GM18511 (cell line): Measurements from ENCODE around the gene TAF10.

Source experiments
- ATAC-seq: cut with Tn5 transposase; IDR thresholded peaks from one replicate; pipeline ENCODE4 v1.9.1; 2021; ENCODE audit warnings: mild to moderate bottlenecking, moderate library complexity; ENCODE audit not compliant: unreplicated experiment

The TAF10 gene

DNA sequence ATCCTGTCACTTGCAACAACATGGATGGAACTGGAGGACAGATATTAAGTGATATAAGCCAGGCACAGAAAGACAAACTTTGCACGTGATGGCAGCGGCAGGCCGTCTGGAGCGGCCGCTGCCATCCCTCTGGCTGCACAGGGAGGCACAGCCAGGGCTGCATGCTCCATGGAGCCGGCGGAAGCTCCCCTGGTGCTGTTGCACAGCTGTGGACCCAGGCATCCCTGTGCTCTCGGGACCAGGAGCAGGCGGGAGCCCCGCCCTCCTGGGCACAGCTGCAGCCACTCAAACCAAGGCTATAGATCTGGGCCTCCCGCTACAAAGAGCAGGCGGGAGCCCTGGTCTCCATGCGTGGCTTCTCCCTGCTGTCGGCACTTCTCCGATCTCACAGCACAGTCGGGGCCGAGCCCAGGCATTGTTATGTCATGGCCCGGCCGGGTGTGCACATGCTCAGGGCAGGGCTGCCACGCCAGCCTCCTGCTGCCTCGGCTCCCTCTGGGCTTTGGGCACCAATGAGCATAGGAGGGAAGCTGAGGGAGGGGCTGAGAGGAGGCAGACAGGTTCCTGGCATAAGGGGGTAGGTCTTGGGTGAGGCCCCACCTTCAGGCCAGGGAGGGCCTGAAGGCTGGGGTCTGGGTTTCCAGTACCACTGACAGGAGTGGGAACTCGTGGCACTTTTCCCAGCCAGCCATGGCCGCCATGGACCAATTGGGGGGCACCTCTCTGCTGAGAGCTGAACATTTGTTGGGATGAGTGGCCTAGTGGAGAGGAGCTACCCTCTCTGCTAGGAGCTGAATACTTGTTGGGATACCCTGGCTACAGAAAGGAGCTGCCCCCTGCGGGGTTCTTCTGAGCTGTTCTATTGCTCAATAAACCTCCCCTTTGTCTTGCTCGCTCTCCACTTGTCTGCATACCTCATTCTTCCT, 25.3 kb downstream of the TAF10 start:
- no peak for ATAC-seq

DNA sequence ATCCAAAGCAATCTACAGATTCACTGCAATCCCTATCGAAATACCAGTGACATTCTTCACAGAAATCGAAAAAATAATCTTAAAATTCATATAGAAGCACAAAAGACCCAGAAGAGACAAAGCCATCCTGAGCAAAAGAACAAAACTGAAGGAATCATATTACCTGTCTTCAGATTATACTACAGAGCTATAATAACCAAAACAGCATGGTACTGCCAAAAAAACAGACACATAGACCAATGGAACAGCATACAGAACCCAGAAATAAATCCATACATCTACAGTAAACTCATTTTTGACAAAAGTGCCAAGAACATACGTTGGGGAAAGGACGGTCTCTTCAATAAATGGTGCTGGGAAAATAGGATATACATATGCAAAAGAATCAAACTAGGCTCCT, 27.5 kb downstream of the TAF10 start:
- no peak for ATAC-seq

DNA sequence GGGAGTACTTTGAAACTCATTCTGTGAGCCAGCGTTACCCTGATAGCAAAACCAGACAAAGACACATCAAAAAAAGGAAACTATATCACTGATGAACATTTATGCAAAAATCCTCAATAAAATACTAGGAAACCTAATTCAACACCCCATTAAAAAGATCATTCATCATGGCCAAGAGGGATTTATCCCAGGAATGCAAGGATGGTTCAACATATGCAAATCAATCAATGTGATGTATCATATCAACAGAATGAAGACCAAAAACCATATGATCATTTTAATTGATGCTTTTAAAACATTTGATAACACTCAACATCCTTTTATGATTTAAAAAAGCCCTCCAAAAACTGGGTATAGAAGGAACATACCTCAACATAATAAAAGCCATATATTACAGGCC, 28.4 kb downstream of the TAF10 start:
- no peak for ATAC-seq

DNA sequence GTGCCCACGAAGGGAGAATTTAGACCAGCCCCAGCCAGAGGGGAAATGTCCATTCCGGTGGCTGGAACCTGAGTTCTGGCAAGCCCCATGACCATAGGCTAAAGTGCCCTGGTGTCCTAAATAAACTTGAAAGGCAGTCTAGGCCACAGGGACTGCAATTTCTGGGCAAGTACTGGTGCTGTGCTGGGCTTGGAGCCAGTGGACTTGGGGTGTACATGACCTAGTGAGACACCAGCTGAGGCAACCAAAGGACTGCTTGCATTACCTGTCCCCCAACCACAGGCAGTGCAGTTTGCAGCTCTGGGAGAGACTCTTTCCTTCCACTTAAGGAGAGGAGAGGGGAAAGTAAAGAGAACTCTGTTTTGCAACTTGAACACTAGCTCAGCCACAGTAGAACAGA, 32.3 kb downstream of the TAF10 start:
- ATAC-seq = no peak

DNA sequence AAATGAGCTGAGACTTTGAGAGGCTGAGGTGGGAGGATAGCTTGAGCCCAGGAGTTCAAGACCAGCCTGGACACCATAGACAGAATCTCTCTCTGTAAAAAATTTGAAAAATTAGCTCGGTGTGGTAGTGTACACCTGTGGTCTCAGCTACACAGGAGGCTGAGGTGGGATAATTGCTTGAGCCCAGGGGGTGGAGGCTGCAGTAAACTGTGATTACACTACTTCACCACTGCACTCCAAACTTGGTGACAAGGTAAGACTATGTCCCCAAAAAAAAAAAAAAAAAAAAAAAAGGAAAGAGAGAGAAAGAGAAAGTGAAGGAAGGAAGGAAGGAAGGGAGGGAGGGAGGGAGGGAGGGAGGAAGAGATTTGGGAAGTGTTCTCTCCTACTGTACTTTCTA, 33.9 kb downstream of the TAF10 start:
- ATAC-seq = no peak

DNA sequence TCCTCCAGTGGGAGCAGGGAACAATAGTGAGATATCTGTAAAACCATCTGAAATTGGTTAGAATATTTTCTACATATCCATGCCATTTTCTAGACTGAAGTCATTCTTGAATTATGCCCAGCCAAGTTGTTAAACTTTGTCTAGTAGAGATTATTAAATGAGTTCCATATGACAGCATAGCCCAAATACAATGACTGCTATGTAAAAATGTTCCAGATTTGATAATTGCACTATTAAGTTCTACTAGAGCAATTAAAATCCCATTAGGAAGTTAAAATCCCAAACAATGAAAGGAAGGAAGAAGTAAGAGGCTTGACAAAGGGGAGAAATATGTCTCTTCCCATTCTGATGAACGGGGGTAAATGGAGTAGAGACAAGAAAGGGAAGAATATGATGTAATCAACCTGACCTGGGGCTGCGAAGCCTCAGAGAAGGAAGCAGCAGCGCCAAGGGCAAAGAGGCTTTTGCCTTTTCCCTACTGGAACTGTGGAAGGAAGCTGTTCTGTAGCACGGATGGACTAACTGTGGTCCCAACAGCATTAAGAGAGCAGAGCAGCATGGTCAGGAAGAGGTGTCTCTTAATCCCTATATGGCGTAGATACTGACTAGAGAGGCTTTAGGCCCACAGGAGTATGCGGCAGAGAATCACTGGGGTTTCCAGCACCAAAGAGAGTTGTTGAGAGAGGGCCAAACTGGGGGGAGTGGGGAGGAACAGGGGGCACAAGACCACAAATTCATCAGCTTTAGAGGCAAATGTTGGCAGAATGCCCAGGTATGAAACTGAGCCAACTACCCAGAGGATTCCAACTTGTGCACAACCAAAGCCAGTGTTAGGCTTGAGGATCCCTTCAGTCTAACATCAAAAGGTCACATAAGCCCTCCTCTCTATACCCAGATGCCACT, 35.3 kb downstream of the TAF10 start:
- no peak for ATAC-seq

DNA sequence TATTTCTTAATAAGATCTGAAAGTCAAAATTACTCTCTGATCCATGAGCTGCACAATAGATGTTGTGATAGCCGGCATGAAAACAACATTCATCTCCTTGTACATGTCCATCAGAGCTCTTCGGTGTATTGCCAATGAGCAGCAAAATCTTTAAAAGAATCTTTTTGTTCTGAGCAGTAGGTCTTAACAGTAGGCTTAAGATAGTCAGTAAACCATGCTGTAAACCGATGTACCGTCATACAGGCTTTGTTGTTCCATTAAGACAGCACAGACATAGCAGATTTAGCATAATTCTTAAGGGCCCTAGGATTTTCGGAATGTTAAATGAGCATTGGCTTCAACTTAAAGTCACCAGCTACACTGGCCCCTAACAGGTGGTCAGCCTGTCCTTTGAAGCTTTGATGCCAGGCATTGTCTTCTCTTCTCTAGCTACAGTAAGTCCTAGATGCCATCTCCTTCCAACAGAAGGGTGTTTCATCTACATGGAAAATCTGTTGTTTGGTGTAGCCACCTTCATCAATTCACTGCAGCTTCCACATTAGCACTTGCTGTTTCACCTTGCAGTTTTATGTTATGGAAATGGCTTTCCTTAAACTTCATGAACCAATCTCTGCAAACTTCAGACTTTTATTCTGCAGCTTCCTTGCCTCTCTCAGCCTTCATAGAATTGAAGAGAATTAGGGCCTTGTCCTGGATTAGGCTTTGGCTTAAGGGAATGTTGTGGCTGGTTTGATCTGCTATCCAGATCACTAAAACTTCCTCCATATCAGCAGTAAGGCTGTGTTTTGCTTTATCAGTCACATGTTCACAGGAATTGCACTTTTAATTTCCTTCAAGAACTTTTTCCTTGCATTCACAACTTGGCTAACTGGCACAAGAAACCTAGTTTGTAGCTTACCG, 37.0 kb downstream of the TAF10 start:
- no peak for ATAC-seq

DNA sequence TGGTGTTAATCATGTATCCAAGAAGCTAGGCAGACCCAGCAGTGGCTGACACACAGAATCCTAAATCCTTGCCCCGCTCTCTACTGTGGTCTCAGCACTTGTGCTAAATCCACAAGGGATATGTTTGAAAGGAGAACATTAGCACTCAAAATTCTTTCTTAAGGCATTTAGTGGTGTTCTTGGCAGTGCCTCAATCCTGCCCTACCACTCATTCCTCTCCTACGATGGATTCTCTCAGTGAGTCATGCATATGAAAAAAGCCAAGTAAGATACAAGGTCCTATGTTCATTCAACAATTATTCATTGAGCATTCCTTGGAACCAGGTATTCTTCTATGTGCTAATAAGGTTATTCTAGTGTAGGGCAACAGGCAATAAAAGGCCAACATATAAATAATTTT, 39.8 kb downstream of the TAF10 start:
- no peak for ATAC-seq

DNA sequence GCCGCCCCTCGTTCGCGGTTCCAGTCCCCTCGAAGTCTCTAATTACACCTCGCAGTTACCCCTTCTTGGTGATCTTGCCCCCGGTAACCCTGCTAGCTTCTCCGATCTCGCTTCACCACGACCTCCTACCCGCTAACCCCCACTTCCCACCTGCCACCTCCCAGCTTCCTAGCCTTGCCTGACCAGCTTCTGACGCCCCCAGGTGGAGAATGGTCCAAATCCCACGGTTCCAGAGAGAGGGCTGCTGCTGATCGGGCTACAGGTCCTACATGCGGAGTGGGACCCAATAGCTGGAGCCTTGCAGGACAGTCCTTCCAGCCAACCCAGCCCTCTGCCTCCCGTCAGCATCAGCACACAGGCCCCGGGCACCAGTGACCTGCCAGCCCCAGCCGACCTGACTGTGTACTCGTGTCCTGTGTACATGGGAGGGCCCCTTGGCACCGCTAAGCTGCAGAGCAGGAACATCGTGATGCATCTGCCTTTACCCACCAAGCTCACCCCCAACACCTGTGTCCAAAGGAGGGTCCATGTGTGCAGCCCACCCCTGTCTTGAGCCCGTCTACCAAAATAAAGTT, 40.5 kb downstream of the TAF10 start:
- no peak for ATAC-seq

DNA sequence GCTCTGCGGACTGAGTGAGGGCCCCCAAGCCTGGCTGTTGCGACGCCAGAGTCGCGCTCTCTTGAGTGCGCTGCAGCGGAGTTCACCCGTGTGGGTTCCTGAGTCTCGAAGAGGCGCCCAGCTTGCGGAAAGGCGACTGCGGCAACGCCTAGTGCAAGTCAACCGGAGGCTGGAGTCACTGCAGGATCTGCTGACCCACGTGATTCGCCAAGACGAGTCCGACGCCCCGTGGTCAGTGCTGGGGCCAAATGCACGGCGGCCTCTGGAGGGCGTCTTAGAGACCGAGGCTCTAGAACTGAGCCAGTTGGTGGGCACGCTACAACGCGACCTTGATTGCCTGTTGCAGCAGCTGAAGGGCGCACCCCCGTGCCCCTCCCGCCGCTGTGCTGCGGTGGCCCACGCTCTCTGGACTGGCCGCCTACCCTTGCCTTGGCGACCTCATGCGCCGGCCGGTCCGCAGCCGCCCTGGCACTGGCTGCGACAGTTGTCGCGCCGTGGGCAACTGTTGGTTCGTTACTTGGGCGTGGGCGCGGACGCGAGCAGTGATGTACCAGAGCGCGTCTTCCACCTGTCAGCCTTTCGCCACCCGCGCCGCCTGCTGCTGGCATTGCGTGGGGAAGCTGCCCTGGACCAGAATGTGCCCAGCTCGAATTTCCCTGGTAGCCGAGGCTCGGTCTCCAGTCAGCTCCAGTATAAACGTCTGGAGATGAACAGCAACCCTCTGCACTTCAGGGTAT, 41.2 kb downstream of the TAF10 start:
- ATAC-seq = no peak

DNA sequence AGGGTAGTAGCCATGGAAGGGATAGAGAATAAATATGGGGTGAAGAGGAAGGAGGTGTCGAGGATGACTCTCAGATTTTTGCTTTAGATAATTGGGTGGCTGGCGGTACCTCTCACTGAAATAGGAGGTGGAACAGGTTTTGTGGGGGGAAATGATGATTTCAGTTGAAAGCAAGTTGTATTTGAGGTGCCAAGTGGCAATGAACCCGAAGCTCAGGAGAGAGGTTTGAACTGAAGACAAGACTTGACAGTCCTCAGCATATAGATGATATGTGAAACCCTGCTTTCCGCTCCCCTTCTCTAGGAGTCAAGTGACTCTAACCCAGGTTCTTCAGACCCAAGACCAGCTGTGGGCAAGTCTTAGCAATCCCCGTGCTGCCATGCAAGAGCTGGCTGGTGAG, 42.3 kb downstream of the TAF10 start:
- no peak for ATAC-seq

DNA sequence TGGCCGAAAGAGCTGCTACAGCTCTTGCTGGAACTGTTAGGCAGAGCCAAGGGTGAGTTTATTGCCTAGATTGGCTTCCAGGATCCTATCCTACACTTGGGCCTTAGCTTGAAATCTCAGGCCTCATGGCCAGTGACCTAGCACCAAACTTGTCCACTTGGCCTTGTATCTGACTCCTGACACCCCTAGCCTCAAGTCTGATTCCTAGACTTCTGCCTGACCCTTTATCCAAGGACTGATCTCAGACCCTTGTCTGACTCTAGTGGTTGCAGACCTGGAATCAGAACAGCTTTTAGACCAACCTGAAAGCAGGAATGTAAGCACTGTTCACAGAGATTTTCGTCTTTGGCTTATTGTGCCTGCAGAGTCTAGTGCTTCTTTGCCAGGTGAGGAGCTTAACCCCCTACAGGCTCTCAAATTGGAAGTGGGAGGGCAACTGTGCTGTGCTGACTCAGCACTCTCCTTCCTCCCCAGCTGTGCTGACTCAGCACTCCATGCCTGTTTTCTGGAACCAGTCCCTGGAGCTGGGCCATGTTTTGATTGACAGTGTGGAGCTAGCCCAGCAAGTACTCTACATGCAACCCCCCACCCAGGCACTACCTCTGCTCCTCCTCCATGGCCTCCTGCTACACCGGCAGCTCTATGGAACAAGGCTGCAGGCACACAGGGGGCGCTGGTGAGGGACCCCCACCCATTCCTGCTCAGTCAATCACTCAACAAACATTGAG, 43.7 kb downstream of the TAF10 start:
- ATAC-seq = no peak

DNA sequence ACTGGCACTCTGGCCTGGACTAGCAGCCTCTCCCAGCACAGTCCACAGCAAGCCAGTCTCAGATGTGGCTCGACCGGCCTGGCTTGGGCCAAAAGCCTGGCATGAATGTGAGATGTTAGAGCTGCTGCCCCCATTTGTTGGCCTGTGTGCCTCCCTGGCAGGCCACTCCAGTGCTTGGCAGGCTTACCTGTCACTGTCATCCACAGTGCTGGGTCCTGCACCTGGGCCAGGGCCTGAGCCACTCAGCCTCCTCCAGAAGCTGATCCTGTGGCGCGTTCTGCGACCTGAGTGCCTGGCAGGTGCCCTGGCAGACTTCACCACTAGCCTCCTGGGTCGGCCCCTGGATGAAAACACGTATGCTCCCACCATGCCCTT, 44.7 kb downstream of the TAF10 start:
- ATAC-seq = no peak

DNA sequence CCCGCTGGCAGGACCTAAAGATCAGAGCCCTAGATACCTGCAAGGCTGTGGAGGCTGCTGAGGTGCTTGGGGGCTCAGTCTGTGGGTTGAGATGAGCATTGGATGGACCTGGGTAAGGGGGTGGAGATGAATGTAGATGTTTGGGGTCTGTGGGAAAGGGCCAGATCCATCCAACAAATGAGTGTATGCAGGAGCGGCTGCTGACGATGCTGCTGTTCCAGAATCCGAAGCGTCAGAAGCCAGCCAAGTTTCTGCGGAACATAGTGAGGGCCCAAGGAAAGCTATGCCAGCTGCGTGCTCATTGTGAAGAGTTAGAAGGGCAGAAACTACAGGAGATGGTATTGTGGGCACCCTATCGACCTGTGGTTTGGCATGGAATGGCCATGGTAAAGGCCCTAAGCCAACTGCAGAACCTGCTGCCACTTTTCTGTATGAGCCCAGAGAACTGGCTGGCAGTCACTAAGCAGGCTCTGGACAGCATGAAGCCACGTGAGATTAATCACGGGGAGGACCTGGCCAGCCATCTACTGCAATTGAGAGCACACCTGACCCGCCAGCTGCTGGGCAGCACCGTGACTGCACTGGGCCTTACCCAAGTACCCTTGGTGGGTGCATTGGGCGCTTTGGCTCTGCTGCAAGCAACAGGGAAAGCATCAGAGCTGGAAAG, 45.2 kb downstream of the TAF10 start:
- no peak for ATAC-seq

DNA sequence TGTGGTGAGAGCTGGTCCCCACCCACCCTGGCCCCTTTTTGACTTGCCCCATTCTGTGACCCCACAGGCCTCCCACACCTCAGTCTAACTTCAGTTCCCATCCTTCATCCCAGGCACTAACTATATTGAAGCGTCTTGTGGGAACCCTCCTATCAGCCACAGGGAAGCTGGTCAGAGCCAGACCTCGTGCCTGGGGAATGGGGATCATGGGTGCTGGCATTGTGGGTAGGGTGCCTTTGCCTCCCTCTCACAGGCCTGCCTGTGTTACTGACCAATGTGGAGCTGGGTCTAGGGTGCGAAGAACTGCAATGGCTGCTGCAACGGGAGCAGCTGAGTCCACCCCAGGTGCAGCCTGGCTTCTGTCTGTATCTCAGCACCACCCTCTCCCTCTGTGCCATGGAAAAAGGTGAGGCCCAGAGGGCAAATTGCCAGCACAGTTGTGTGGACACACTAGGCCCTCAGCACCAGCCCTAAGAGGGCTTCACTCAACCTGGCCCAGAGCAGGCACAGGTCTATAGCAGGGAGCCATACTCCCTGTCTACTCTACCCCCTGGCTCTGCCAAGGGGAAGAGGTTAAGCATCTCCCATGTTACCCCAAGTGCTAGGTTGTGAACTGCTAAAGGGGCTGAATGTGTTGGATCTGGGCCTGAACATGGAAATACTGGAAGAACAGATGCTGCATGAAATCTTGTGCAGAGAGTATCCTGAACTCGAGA, 45.9 kb downstream of the TAF10 start:
- no peak for ATAC-seq

DNA sequence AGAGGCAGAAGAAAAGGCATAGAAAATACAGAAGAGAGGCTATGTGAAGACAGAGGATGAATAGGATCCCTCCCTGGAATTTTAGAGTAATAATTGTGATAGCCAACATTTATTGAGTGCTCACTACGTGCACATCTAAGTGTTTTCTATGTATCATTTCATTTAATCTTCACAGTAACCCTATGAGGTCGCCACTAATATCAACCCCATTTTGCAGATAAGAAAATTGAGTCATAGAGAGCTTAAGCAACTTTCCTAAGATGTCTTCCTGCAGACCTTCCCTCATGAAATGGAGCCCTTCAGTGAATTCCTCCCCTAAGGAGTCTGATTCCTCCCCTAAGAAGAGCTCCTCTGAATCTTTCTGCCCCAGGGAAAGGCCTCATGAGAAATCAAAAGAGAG, 46.7 kb downstream of the TAF10 start:
- ATAC-seq = no peak

DNA sequence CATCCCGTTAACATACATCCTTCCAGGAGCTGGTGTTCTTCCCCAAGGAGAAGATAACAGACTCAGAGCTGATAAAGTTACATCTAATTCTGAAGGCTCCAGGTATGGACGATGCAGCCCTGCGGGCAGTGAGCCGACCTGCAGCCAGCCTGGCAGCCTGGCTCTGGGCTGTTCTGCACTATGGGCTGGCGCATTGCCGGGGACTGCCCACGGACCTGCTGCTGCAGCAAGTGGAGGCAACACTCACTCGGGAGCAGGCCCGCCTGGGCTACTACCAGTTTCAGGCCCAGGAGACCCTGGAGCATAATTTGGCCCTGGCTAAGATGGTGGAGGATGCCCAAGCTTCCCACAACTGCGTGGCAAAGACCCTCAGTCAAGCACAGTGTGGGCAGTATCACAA, 48.3 kb downstream of the TAF10 start:
- no peak for ATAC-seq

DNA sequence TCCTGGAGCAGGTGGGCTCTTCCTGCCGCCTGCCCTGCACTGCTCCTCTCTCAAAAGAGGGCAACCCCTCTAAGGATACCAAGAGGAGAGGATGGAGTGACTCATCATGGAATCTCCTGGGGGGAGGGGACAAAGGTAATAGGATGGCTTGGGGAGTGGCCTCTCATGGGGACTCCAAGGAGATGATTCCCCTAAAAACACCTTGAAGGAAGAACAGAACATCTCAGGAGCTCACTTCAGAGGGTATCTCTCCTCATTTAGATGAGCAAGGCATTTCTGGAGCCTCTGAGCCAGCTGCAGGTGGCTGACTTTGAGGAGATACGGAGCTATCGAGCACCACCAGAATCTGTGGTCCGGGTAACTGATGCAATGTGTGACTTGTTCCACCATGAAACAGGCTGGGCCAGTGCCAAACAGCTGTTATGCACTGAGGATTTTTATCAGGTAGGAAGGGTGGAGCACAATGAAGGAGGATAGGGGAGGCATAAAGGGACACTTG, 48.8 kb downstream of the TAF10 start:
- no peak for ATAC-seq
